ENCODE results near the gene MTMR12.
A peak's percentile ranks its signal among the peaks of the same experiment; 100 is the strongest.

MTMR12 gene

DNA sequence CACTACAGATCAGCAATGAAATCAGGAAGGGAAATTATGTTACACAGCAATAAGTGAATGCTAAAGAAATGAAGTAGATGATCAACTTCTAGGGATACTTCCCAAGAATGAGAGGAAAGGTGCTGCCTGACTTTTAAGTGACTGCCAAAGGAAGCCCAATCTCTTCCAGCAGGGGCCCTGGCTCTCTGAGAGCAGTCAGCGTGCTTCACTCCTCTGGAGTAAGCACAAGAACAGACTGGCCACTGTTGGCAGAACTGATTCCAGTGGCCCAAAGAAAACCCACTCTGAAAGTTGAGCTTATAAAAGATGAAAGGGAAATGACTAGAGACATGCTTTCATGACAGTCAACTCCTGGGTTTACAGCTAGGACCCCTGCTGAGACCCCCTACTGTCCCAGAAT, 41.8 kb downstream of the MTMR12 start:
- H4K8ac ChIP-seq (ENCODE audit: low read depth, low read length), result no peak overlapping the region
- H3K27ac ChIP-seq (ENCODE audit: low read depth, low read length), result no peak overlapping the region
- WGBS (ENCODE audit: extremely low coverage, insufficient coverage, low lambda C conversion rate), result no CpG with 5 or more reads among the region's 1 CpG
- H3K18ac ChIP-seq (ENCODE audit: low read length), result no peak overlapping the region
- no peak overlapping the region for H4K5ac ChIP-seq (ENCODE audit: low read length)
- H2BK5ac ChIP-seq (ENCODE audit: low read length), result no peak overlapping the region
- H3K4me3 ChIP-seq (ENCODE audit: low read length), result no peak overlapping the region
- peaks cover 3% of the 10 kb centered on the region for H3K36me3 ChIP-seq (ENCODE audit: control insufficient read depth, insufficient read depth, low read length)
- H3K27me3 ChIP-seq (ENCODE audit: insufficient read depth, low read length, poor library complexity), result no peaks in the 10 kb centered on the region
- H3K4ac ChIP-seq (ENCODE audit: low read depth, low read length), result no peak overlapping the region
- H3K79me2 ChIP-seq (ENCODE audit: control insufficient read depth, insufficient read depth, low read length), result no peaks in the 10 kb centered on the region
- no peak overlapping the region for H2BK120ac ChIP-seq (ENCODE audit: low read depth, low read length)
- no peak overlapping the region for H2BK15ac ChIP-seq (replicated peaks; ENCODE audit: low read depth)
- no peak overlapping the region for H3K9ac ChIP-seq (ENCODE audit: low read length)
- peaks cover 15% of the 10 kb centered on the region for H3K4me1 ChIP-seq (ENCODE audit: control insufficient read depth, low read depth, low read length)
- H2AK5ac ChIP-seq (ENCODE audit: low read length), result no peak overlapping the region
- no peak for DNase-seq
- no peak overlapping the region for H3K4me2 ChIP-seq (ENCODE audit: low read length)
- H3K23ac ChIP-seq (ENCODE audit: low read length), result no peak overlapping the region
- H3K79me1 ChIP-seq (ENCODE audit: low read length), result no peaks in the 10 kb centered on the region
- H3K56ac ChIP-seq (ENCODE audit: low read length), result no peak overlapping the region

DNA sequence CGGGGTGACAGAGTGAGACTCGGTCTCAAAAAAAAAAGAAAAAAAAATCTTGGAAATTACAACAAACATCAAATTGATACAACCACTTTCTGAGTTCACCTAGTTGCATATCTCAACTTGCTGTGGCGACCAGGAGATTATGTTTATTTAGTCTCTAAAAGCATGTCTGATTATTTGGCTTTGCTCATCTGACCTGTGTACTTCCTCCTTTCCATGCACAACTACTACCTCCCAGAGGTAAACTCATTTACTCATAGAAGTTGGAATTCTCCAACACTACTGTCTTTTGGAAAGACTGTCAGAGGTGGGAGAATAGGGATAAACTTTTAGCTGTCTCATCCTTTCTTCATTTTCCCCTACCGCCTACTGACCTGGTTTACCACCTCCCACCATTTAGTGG, 42.6 kb downstream of the MTMR12 start:
- no peak overlapping the region for H3K4me3 ChIP-seq (ENCODE audit: low read length)
- no peak overlapping the region for H3K4me2 ChIP-seq (ENCODE audit: low read length)
- peaks cover 11% of the 10 kb centered on the region for H3K4me1 ChIP-seq (ENCODE audit: control insufficient read depth, low read depth, low read length)
- H4K8ac ChIP-seq (ENCODE audit: low read depth, low read length), result no peak overlapping the region
- no peak overlapping the region for H3K4ac ChIP-seq (ENCODE audit: low read depth, low read length)
- H3K23ac ChIP-seq (ENCODE audit: low read length), result no peak overlapping the region
- H3K18ac ChIP-seq (ENCODE audit: low read length), result no peak overlapping the region
- H2BK5ac ChIP-seq (ENCODE audit: low read length), result no peak overlapping the region
- peaks cover 3% of the 10 kb centered on the region for H3K36me3 ChIP-seq (ENCODE audit: control insufficient read depth, insufficient read depth, low read length)
- no CpG with 5 or more reads among the region's 4 CpGs for WGBS (ENCODE audit: extremely low coverage, insufficient coverage, low lambda C conversion rate)
- H2BK120ac ChIP-seq (ENCODE audit: low read depth, low read length), result no peak overlapping the region
- no peak overlapping the region for H2AK5ac ChIP-seq (ENCODE audit: low read length)
- no peak overlapping the region for H3K56ac ChIP-seq (ENCODE audit: low read length)
- no peaks in the 10 kb centered on the region for H3K79me2 ChIP-seq (ENCODE audit: control insufficient read depth, insufficient read depth, low read length)
- no peak overlapping the region for H3K27ac ChIP-seq (ENCODE audit: low read depth, low read length)
- no peak overlapping the region for H4K5ac ChIP-seq (ENCODE audit: low read length)
- DNase-seq, result no peak
- no peak overlapping the region for H2BK15ac ChIP-seq (replicated peaks; ENCODE audit: low read depth)
- no peak overlapping the region for H3K9ac ChIP-seq (ENCODE audit: low read length)
- no peaks in the 10 kb centered on the region for H3K27me3 ChIP-seq (ENCODE audit: insufficient read depth, low read length, poor library complexity)
- no peaks in the 10 kb centered on the region for H3K79me1 ChIP-seq (ENCODE audit: low read length)

DNA sequence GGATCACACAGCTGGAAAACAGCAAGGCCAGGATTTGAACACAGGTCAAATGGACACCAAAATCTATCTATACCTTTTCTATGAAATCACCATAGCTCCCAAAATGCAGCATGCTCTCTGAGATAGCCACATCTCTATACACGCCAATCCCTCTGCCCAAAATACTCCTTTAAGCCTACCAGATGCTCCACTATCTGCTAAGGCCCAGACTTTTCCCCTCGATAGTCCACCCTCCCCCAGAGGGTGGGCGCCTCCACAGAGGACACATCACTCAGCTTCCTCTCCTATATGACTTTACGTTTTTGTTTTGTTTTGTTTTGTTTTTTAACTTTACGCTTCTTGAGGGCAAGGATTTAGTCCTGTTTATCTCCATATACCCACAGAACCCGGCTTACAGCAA, 46.8 kb downstream of the MTMR12 start:
- Histone ChIP-seq H2AK5ac (ENCODE audit: low read length) (no peak overlapping the region), H3K4me3 (ENCODE audit: low read length) (no peak overlapping the region), H3K27ac (ENCODE audit: low read depth, low read length) (no peak overlapping the region), H3K56ac (ENCODE audit: low read length) (no peak overlapping the region), H2BK15ac (replicated peaks; ENCODE audit: low read depth) (no peak overlapping the region), H2BK5ac (ENCODE audit: low read length) (no peak overlapping the region), H3K4me1 (ENCODE audit: control insufficient read depth, low read depth, low read length) (no peaks in the 10 kb centered on the region), H2BK120ac (ENCODE audit: low read depth, low read length) (no peak overlapping the region), H3K18ac (ENCODE audit: low read length) (no peak overlapping the region), H3K79me1 (ENCODE audit: low read length) (no peaks in the 10 kb centered on the region), H3K27me3 (ENCODE audit: insufficient read depth, low read length, poor library complexity) (no peaks in the 10 kb centered on the region), H3K4ac (ENCODE audit: low read depth, low read length) (no peak overlapping the region), H3K23ac (ENCODE audit: low read length) (no peak overlapping the region), H3K4me2 (ENCODE audit: low read length) (no peak overlapping the region), H4K8ac (ENCODE audit: low read depth, low read length) (no peak overlapping the region), H3K36me3 (ENCODE audit: control insufficient read depth, insufficient read depth, low read length) (peaks cover 2% of the 10 kb centered on the region), H3K79me2 (ENCODE audit: control insufficient read depth, insufficient read depth, low read length) (no peaks in the 10 kb centered on the region), H4K5ac (ENCODE audit: low read length) (no peak overlapping the region), H3K9ac (ENCODE audit: low read length) (no peak overlapping the region)
- WGBS (ENCODE audit: extremely low coverage, insufficient coverage, low lambda C conversion rate), result no CpG with 5 or more reads among the region's 6 CpGs
- DNase-seq, result no peak

- no peak overlapping the region for H3K4me2 ChIP-seq (ENCODE audit: low read length)
- no peak overlapping the region for H3K27ac ChIP-seq (ENCODE audit: low read depth, low read length)
- H3K36me3 ChIP-seq (ENCODE audit: control insufficient read depth, insufficient read depth, low read length), result peaks cover 2% of the 10 kb centered on the region
- DNase-seq, result no peak
- no peak overlapping the region for H2AK5ac ChIP-seq (ENCODE audit: low read length)
- H3K23ac ChIP-seq (ENCODE audit: low read length), result no peak overlapping the region
- H3K4me3 ChIP-seq (ENCODE audit: low read length), result no peak overlapping the region
- no CpG with 5 or more reads among the region's 4 CpGs for WGBS (ENCODE audit: extremely low coverage, insufficient coverage, low lambda C conversion rate)
- no peaks in the 10 kb centered on the region for H3K4me1 ChIP-seq (ENCODE audit: control insufficient read depth, low read depth, low read length)
- no peak overlapping the region for H3K18ac ChIP-seq (ENCODE audit: low read length)
- H3K79me1 ChIP-seq (ENCODE audit: low read length), result no peaks in the 10 kb centered on the region
- no peak overlapping the region for H4K8ac ChIP-seq (ENCODE audit: low read depth, low read length)
- no peak overlapping the region for H3K4ac ChIP-seq (ENCODE audit: low read depth, low read length)
- no peak overlapping the region for H2BK15ac ChIP-seq (replicated peaks; ENCODE audit: low read depth)
- H3K79me2 ChIP-seq (ENCODE audit: control insufficient read depth, insufficient read depth, low read length), result no peaks in the 10 kb centered on the region
- no peak overlapping the region for H4K5ac ChIP-seq (ENCODE audit: low read length)
- no peak overlapping the region for H2BK5ac ChIP-seq (ENCODE audit: low read length)
- H3K27me3 ChIP-seq (ENCODE audit: insufficient read depth, low read length, poor library complexity), result no peaks in the 10 kb centered on the region
- H3K9ac ChIP-seq (ENCODE audit: low read length), result no peak overlapping the region
- no peak overlapping the region for H3K56ac ChIP-seq (ENCODE audit: low read length)
- no peak overlapping the region for H2BK120ac ChIP-seq (ENCODE audit: low read depth, low read length)
Measured at GRCh38 chr5:32264957-32265572, 47.7 kb downstream of the MTMR12 start.

DNA sequence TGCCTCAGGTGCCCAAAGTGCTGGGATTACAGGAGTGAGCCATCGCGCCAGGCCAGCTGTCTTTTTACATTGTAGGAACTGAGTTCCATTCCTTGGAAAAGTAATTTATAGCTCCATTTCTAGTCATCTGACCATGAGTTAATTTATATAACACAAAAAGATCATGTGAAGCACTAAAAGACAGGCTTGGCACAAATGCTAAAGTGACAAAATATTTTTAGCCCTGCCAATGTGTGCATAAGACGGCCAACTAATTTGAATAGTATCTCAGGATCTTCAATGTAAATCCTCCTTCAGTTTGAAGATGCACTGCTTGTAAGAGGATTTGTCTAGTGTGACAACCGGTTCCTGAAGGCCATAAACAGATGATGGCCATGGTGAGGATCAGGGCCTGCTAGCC, 49.1 kb downstream of the MTMR12 start:
- no peak overlapping the region for H2BK15ac ChIP-seq (replicated peaks; ENCODE audit: low read depth)
- H3K56ac ChIP-seq (ENCODE audit: low read length), result no peak overlapping the region
- H3K27me3 ChIP-seq (ENCODE audit: insufficient read depth, low read length, poor library complexity), result no peaks in the 10 kb centered on the region
- WGBS (ENCODE audit: extremely low coverage, insufficient coverage, low lambda C conversion rate), result no CpG with 5 or more reads among the region's 4 CpGs
- no peaks in the 10 kb centered on the region for H3K79me2 ChIP-seq (ENCODE audit: control insufficient read depth, insufficient read depth, low read length)
- H3K18ac ChIP-seq (ENCODE audit: low read length), result no peak overlapping the region
- no peak overlapping the region for H2BK5ac ChIP-seq (ENCODE audit: low read length)
- H3K79me1 ChIP-seq (ENCODE audit: low read length), result no peaks in the 10 kb centered on the region
- H3K36me3 ChIP-seq (ENCODE audit: control insufficient read depth, insufficient read depth, low read length), result peaks cover 2% of the 10 kb centered on the region
- H2BK120ac ChIP-seq (ENCODE audit: low read depth, low read length), result no peak overlapping the region
- H3K27ac ChIP-seq (ENCODE audit: low read depth, low read length), result no peak overlapping the region
- H3K4me2 ChIP-seq (ENCODE audit: low read length), result no peak overlapping the region
- H2AK5ac ChIP-seq (ENCODE audit: low read length), result no peak overlapping the region
- H3K4me1 ChIP-seq (ENCODE audit: control insufficient read depth, low read depth, low read length), result no peaks in the 10 kb centered on the region
- no peak overlapping the region for H4K5ac ChIP-seq (ENCODE audit: low read length)
- H3K9ac ChIP-seq (ENCODE audit: low read length), result no peak overlapping the region
- no peak overlapping the region for H4K8ac ChIP-seq (ENCODE audit: low read depth, low read length)
- no peak for DNase-seq
- H3K4ac ChIP-seq (ENCODE audit: low read depth, low read length), result no peak overlapping the region
- H3K23ac ChIP-seq (ENCODE audit: low read length), result no peak overlapping the region
- no peak overlapping the region for H3K4me3 ChIP-seq (ENCODE audit: low read length)

DNA sequence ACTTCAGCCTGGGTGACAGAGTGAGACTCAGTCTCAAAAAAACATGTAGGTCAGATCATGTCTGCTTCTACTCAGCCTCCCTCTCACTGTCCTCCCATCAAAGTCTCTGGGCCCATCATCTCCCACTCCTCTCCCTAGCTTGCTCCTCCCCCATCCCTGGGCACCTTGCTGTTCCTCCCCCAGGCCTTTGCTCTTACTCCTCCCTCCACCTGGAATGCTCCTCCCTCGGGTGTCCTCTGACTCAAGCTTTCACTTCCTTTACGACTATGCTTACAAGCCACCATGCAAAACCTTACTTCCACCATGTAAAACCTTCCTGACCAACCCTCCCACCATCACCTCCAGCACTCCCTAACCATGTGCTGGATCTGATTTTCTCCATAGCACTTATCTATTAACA, 51.5 kb downstream of the MTMR12 start:
- no peak overlapping the region for H3K4ac ChIP-seq (ENCODE audit: low read depth, low read length)
- no peaks in the 10 kb centered on the region for H3K79me1 ChIP-seq (ENCODE audit: low read length)
- no peak overlapping the region for H2AK5ac ChIP-seq (ENCODE audit: low read length)
- no peaks in the 10 kb centered on the region for H3K79me2 ChIP-seq (ENCODE audit: control insufficient read depth, insufficient read depth, low read length)
- H4K8ac ChIP-seq (ENCODE audit: low read depth, low read length), result no peak overlapping the region
- peak; percentile 8 for DNase-seq
- no peak overlapping the region for H4K5ac ChIP-seq (ENCODE audit: low read length)
- no peaks in the 10 kb centered on the region for H3K27me3 ChIP-seq (ENCODE audit: insufficient read depth, low read length, poor library complexity)
- H3K27ac ChIP-seq (ENCODE audit: low read depth, low read length), result no peak overlapping the region
- H3K4me2 ChIP-seq (ENCODE audit: low read length), result no peak overlapping the region
- H2BK5ac ChIP-seq (ENCODE audit: low read length), result no peak overlapping the region
- no peak overlapping the region for H2BK15ac ChIP-seq (replicated peaks; ENCODE audit: low read depth)
- no peak overlapping the region for H3K18ac ChIP-seq (ENCODE audit: low read length)
- H3K9ac ChIP-seq (ENCODE audit: low read length), result no peak overlapping the region
- H3K56ac ChIP-seq (ENCODE audit: low read length), result no peak overlapping the region
- H3K23ac ChIP-seq (ENCODE audit: low read length), result no peak overlapping the region
- no CpG with 5 or more reads among the region's 2 CpGs for WGBS (ENCODE audit: extremely low coverage, insufficient coverage, low lambda C conversion rate)
- no peak overlapping the region for H3K4me3 ChIP-seq (ENCODE audit: low read length)
- no peaks in the 10 kb centered on the region for H3K4me1 ChIP-seq (ENCODE audit: control insufficient read depth, low read depth, low read length)
- H3K36me3 ChIP-seq (ENCODE audit: control insufficient read depth, insufficient read depth, low read length), result no peaks in the 10 kb centered on the region
- H2BK120ac ChIP-seq (ENCODE audit: low read depth, low read length), result no peak overlapping the region

Measured in mesendoderm (in vitro differentiated cells).